ENCODE data around the gene MTMR10. TPM values are rescaled to one million over a fixed set of nuclear protein-coding genes. Genes with fewer than 3 reads are reported as not detected.

MTMR10 gene
- polyA plus RNA-seq, 1 of the 3 experiments (the other 2 are of a cell fraction): 6.4 TPM

DNA sequence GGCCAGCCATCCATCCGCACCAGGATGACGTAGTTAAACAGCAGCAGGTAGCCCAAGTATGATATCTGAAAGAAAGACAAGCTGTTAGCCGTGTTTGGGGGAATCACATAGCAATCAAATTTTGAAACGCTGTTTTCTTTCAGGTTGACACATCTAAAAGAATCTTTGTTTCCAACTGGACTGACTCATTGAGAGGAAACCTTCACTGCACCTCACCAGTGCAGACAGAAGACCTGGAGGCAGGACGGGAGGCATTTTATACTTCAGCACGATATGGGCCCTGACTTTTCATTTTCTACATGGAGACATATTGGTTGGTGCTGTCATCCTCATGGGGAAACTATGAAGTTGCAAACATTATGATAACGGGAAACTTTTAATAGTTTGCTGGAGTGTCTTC is 44.2 kb upstream of the MTMR10 start:
- no peaks in the 10 kb centered on the region for H4K20me1 ChIP-seq (ENCODE audit: insufficient read depth)
- no peaks in the 10 kb centered on the region for H3K27me3 ChIP-seq (ENCODE audit: insufficient read depth)
- no peak overlapping the region for H3K27ac ChIP-seq (ENCODE audit: low read depth in 2 of 2, low read length in 1 of 2)
- no peaks in the 10 kb centered on the region for H3K9me2 ChIP-seq
- ChIA-PET CTCF (no interaction called here), POLR2A (no interaction called here)
- peaks cover 7% of the 10 kb centered on the region for H3F3A ChIP-seq (replicated peaks; ENCODE audit: insufficient read depth)
- H3K4me3 ChIP-seq (ENCODE audit: low read depth in 2 of 2, low read length in 1 of 2): no peak overlapping the region
- DNase-seq: no peak
- TF ChIP-seq, protein P1, sequence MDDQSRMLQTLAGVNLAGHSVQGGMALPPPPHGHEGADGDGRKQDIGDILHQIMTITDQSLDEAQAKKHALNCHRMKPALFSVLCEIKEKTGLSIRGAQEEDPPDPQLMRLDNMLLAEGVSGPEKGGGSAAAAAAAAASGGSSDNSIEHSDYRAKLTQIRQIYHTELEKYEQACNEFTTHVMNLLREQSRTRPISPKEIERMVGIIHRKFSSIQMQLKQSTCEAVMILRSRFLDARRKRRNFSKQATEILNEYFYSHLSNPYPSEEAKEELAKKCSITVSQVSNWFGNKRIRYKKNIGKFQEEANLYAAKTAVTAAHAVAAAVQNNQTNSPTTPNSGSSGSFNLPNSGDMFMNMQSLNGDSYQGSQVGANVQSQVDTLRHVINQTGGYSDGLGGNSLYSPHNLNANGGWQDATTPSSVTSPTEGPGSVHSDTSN (IDR thresholded peaks at IDR 0.05): no peak
- TF ChIP-seq SIN3A (IDR thresholded peaks at IDR 0.05; ENCODE audit: borderline replicate concordance, low read depth, low read length) (no peak), TAF1 (IDR thresholded peaks at IDR 0.05; ENCODE audit: borderline replicate concordance, low read depth, low read length) (no peak), MXI1 (IDR thresholded peaks at IDR 0.05; ENCODE audit: low read depth, low read length) (no peak)
- WGBS (ENCODE audit: low lambda C conversion rate): 82% methylated on average over 7 of the region's 7 CpGs
- H3K4me1 ChIP-seq (ENCODE audit: control insufficient read depth in 1 of 2, insufficient read depth in 2 of 2, low read depth in 1 of 2, low read length in 1 of 2): peaks cover 6 to 21% of the 10 kb centered on the region in 2 experiments
- H3K4me2 ChIP-seq: no peak overlapping the region
- H3K9ac ChIP-seq: no peak overlapping the region
- H2AFZ ChIP-seq (ENCODE audit: low read depth): no peak overlapping the region
- no peaks in the 10 kb centered on the region for H3K36me3 ChIP-seq (replicated peaks in 1 of 2; ENCODE audit: control insufficient read depth in 1 of 2, insufficient read depth in 2 of 2, low read length in 1 of 2)
- H3K9me3 ChIP-seq: no peaks in the 10 kb centered on the region
- no peaks in the 10 kb centered on the region for H3K79me2 ChIP-seq (ENCODE audit: insufficient read depth)

DNA sequence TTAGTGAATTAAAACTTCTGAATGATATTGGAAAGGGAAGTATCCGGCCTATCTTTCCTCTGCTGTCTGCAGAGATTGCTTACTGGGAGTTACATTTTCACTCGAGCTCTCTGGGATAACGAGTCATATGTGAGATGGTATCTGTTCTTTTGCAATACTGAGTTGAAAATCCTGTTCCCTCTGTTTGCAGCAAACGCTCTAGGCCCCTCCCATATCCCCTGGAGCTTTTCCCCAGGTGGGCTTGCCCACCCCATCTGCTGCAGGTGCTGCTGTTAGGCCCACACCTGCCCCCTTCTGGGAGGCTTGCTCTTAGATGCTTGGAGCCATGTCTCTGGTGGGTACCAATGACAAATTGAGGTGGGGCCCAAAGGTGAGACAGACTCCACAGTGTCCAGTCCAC is 42.7 kb upstream of the MTMR10 start:
- no peak overlapping the region for H3K4me2 ChIP-seq
- no peaks in the 10 kb centered on the region for H3K27me3 ChIP-seq (ENCODE audit: insufficient read depth)
- WGBS (ENCODE audit: low lambda C conversion rate): 52% methylated on average over 4 of the region's 4 CpGs
- H3K9me2 ChIP-seq: no peaks in the 10 kb centered on the region
- no peaks in the 10 kb centered on the region for H4K20me1 ChIP-seq (ENCODE audit: insufficient read depth)
- no peaks in the 10 kb centered on the region for H3K9me3 ChIP-seq
- no peaks in the 10 kb centered on the region for H3K36me3 ChIP-seq (replicated peaks in 1 of 2; ENCODE audit: control insufficient read depth in 1 of 2, insufficient read depth in 2 of 2, low read length in 1 of 2)
- no peak overlapping the region for H3K9ac ChIP-seq
- no peaks in the 10 kb centered on the region for H3K79me2 ChIP-seq (ENCODE audit: insufficient read depth)
- DNase-seq: no peak
- POLR2A ChIA-PET: no interaction called here
- peaks cover 8 to 21% of the 10 kb centered on the region in 2 experiments for H3K4me1 ChIP-seq (ENCODE audit: control insufficient read depth in 1 of 2, insufficient read depth in 2 of 2, low read depth in 1 of 2, low read length in 1 of 2)
- H3K4me3 ChIP-seq (ENCODE audit: low read depth in 2 of 2, low read length in 1 of 2): no peak overlapping the region
- H3F3A ChIP-seq (replicated peaks; ENCODE audit: insufficient read depth): peaks cover 7% of the 10 kb centered on the region
- CTCF ChIA-PET: interaction anchor here (1.0 kb wide), 1 partner anchor 95 kb away, joined by 3 read pairs; no protein-coding TSS in a partner anchor
- TF ChIP-seq ELF1 (IDR thresholded peaks at IDR 0.05): no peak
- 0 out of 2 replicates have a peak, but pooled peaks have one; percentile 15 for TF ChIP-seq RAD21 (IDR thresholded peaks at IDR 0.05; ENCODE audit: low read length)
- H3K27ac ChIP-seq (ENCODE audit: low read depth in 2 of 2, low read length in 1 of 2): no peak overlapping the region; a peak in 1 of 4 replicates
- no peak overlapping the region for H2AFZ ChIP-seq (ENCODE audit: low read depth)

DNA sequence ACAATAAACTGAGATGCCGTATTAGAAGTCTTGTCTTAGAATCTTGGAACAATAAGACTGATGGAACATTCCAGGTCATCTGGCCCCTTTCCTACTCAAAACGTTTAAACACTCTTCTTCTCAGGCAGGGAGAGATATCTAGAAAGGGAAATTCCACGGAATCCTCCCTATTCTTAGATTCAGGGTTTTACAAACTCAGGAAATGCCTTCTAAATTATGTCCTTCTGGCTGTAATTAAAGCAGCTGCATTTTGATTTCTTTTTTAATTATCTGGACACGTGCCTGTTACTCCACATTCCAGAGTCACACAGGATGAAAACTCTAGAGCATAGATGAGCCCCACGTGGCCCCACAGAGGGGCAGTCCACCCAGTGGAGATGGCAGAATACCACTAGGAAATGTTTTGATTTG is 41.5 kb upstream of the MTMR10 start:
- POLR2A ChIA-PET: no interaction called here
- Histone ChIP-seq H3K27me3 (ENCODE audit: insufficient read depth) (no peaks in the 10 kb centered on the region), H3K9ac (no peak overlapping the region), H3F3A (replicated peaks; ENCODE audit: insufficient read depth) (peaks cover 7% of the 10 kb centered on the region), H3K9me3 (no peaks in the 10 kb centered on the region), H4K20me1 (ENCODE audit: insufficient read depth) (no peaks in the 10 kb centered on the region), H3K9me2 (no peaks in the 10 kb centered on the region), H3K4me1 (ENCODE audit: control insufficient read depth in 1 of 2, insufficient read depth in 2 of 2, low read depth in 1 of 2, low read length in 1 of 2) (peaks cover 11 to 21% of the 10 kb centered on the region in 2 experiments), H3K4me2 (peak overlapping the region; percentile 60; the same call in 1 of the 2 replicates), H3K27ac (ENCODE audit: low read depth in 2 of 2, low read length in 1 of 2) (peak overlapping the region; percentile 69 to 77), H3K79me2 (ENCODE audit: insufficient read depth) (no peaks in the 10 kb centered on the region), H3K4me3 (ENCODE audit: low read depth in 2 of 2, low read length in 1 of 2) (no peak overlapping the region), H3K36me3 (replicated peaks in 1 of 2; ENCODE audit: control insufficient read depth in 1 of 2, insufficient read depth in 2 of 2, low read length in 1 of 2) (no peaks in the 10 kb centered on the region), H2AFZ (ENCODE audit: low read depth) (peak overlapping the region; percentile 64; the same call in 1 of the 2 replicates)
- no peak for DNase-seq
- CTCF ChIA-PET: no interaction called here
- WGBS (ENCODE audit: low lambda C conversion rate): 27% methylated on average over 5 of the region's 5 CpGs
- peak; percentile 70 for TF ChIP-seq TCF12 (IDR thresholded peaks at IDR 0.05)
- TF ChIP-seq NFIC (IDR thresholded peaks at IDR 0.05; ENCODE audit: borderline replicate concordance): peak; percentile 41; the same call in 1 of the 2 replicates
- TF ChIP-seq TEAD4 (IDR thresholded peaks at IDR 0.05; ENCODE audit: borderline replicate concordance, insufficient read depth): 0 out of 2 replicates have a peak, but pooled peaks have one; percentile 42
- TF ChIP-seq, protein P2, sequence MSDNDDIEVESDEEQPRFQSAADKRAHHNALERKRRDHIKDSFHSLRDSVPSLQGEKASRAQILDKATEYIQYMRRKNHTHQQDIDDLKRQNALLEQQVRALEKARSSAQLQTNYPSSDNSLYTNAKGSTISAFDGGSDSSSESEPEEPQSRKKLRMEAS (IDR thresholded peaks at IDR 0.05; ENCODE audit: low read depth): peak; percentile 51; the same call in 1 of the 2 replicates
- peak; percentile 15; the same call in 1 of the 2 replicates for TF ChIP-seq RXRA (IDR thresholded peaks at IDR 0.05; ENCODE audit: borderline replicate concordance, low read depth)
- TF ChIP-seq MEF2A (IDR thresholded peaks at IDR 0.05; ENCODE audit: borderline replicate concordance, low read depth): 0 out of 2 replicates have a peak, but pooled peaks have one; percentile 25
- TF ChIP-seq, protein P3, sequence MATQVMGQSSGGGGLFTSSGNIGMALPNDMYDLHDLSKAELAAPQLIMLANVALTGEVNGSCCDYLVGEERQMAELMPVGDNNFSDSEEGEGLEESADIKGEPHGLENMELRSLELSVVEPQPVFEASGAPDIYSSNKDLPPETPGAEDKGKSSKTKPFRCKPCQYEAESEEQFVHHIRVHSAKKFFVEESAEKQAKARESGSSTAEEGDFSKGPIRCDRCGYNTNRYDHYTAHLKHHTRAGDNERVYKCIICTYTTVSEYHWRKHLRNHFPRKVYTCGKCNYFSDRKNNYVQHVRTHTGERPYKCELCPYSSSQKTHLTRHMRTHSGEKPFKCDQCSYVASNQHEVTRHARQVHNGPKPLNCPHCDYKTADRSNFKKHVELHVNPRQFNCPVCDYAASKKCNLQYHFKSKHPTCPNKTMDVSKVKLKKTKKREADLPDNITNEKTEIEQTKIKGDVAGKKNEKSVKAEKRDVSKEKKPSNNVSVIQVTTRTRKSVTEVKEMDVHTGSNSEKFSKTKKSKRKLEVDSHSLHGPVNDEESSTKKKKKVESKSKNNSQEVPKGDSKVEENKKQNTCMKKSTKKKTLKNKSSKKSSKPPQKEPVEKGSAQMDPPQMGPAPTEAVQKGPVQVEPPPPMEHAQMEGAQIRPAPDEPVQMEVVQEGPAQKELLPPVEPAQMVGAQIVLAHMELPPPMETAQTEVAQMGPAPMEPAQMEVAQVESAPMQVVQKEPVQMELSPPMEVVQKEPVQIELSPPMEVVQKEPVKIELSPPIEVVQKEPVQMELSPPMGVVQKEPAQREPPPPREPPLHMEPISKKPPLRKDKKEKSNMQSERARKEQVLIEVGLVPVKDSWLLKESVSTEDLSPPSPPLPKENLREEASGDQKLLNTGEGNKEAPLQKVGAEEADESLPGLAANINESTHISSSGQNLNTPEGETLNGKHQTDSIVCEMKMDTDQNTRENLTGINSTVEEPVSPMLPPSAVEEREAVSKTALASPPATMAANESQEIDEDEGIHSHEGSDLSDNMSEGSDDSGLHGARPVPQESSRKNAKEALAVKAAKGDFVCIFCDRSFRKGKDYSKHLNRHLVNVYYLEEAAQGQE (IDR thresholded peaks at IDR 0.05; ENCODE audit: low read depth, low read length): no peak
- no peak for TF ChIP-seq NRF1 (IDR thresholded peaks at IDR 0.05; ENCODE audit: low read depth, low read length)
- TF ChIP-seq, protein P4, sequence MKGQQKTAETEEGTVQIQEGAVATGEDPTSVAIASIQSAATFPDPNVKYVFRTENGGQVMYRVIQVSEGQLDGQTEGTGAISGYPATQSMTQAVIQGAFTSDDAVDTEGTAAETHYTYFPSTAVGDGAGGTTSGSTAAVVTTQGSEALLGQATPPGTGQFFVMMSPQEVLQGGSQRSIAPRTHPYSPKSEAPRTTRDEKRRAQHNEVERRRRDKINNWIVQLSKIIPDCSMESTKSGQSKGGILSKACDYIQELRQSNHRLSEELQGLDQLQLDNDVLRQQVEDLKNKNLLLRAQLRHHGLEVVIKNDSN (IDR thresholded peaks at IDR 0.05; ENCODE audit: borderline replicate concordance, low read depth): peak; percentile 50; the same call in 1 of the 2 replicates
- TF ChIP-seq SIN3A (IDR thresholded peaks at IDR 0.05; ENCODE audit: borderline replicate concordance, low read depth, low read length): no peak
- TF ChIP-seq JUND (IDR thresholded peaks at IDR 0.05): peak; percentile 15; the same call in 1 of the 2 replicates
- peak; percentile 15 to 72; a peak in 1 of 4 replicates for TF ChIP-seq EP300 (IDR thresholded peaks at IDR 0.05; ENCODE audit: borderline replicate concordance in 1 of 2, low read depth in 1 of 2, low read length in 1 of 2)
